ENCODE data around the gene DUOXA1. TPM values are rescaled to one million over a fixed set of nuclear protein-coding genes. Genes with fewer than 3 reads are reported as not detected.
A peak's percentile ranks its signal among the peaks of the same experiment; 100 is the strongest.

Gene DUOXA1
- total RNA-seq, 1 donor = 0.36 TPM

GRCh38 chr15:45122719-45123118 is 7.0 kb downstream of the DUOXA1 start:
- Histone ChIP-seq H3K36me3 (ENCODE audit: insufficient read depth, low read length) (no peaks in the 10 kb centered on the region), H3K4me3 (ENCODE audit: insufficient read depth, low read length) (no peak overlapping the region), H3K27ac (ENCODE audit: low read depth, low read length) (no peak overlapping the region), H3K9me3 (ENCODE audit: low read depth, low read length) (no peaks in the 10 kb centered on the region), H3K79me2 (ENCODE audit: insufficient read depth, low read length) (no peaks in the 10 kb centered on the region), H3K4me1 (ENCODE audit: insufficient read depth, low read length) (peaks cover 12% of the 10 kb centered on the region), H2AFZ (ENCODE audit: low read length) (no peak overlapping the region), H3K27me3 (ENCODE audit: insufficient read depth, low read length) (peaks cover 19% of the 10 kb centered on the region), H3K4me2 (ENCODE audit: insufficient read depth, low read length) (no peak overlapping the region), H4K20me1 (ENCODE audit: insufficient read depth, low read length) (no peaks in the 10 kb centered on the region)
- peak; percentile 46 for DNase-seq (ENCODE audit: insufficient read length, low spot score, missing footprints)
- TF ChIP-seq CTCF (IDR thresholded peaks at IDR 0.05; ENCODE audit: extremely low read depth, low read depth, low read length) = no peak

GRCh38 chr15:45121706-45122417 is 7.8 kb downstream of the DUOXA1 start:
- TF ChIP-seq CTCF (IDR thresholded peaks at IDR 0.05; ENCODE audit: extremely low read depth, low read depth, low read length) = no peak
- Histone ChIP-seq H3K4me2 (ENCODE audit: insufficient read depth, low read length) (peak overlapping the region; percentile 40), H3K27me3 (ENCODE audit: insufficient read depth, low read length) (peaks cover 24% of the 10 kb centered on the region), H3K27ac (ENCODE audit: low read depth, low read length) (peak overlapping the region; percentile 45), H3K9me3 (ENCODE audit: low read depth, low read length) (no peaks in the 10 kb centered on the region), H4K20me1 (ENCODE audit: insufficient read depth, low read length) (no peaks in the 10 kb centered on the region), H3K4me1 (ENCODE audit: insufficient read depth, low read length) (peaks cover 12% of the 10 kb centered on the region), H2AFZ (ENCODE audit: low read length) (peak overlapping the region; percentile 61), H3K79me2 (ENCODE audit: insufficient read depth, low read length) (no peaks in the 10 kb centered on the region), H3K4me3 (ENCODE audit: insufficient read depth, low read length) (peak overlapping the region; percentile 31), H3K36me3 (ENCODE audit: insufficient read depth, low read length) (no peaks in the 10 kb centered on the region)
- peak; percentile 99 for DNase-seq (ENCODE audit: insufficient read length, low spot score, missing footprints)

DNA sequence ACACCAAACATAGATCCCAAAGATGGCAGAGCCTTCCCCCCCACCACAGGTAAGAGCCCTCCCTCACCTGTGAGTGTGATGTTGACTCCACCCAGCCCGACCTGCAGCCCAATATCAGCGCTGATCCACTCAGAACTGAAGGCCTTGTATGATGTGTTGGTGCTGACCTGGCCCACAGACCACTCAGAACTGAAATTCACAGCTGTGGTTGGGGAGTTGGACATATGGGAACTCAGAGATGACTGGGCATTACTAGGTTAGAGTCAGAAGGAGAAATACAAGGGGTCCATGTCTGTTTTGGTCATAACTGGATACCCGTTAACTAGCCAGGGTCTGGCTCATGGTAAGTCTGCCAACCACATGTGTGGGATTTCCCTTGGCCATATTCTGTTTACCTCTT is 8.7 kb downstream of the DUOXA1 start:
- Histone ChIP-seq H2AFZ (ENCODE audit: low read length) (no peak overlapping the region), H3K27ac (ENCODE audit: low read depth, low read length) (no peak overlapping the region), H3K79me2 (ENCODE audit: insufficient read depth, low read length) (no peaks in the 10 kb centered on the region), H3K4me1 (ENCODE audit: insufficient read depth, low read length) (peaks cover 12% of the 10 kb centered on the region), H3K9me3 (ENCODE audit: low read depth, low read length) (no peaks in the 10 kb centered on the region), H4K20me1 (ENCODE audit: insufficient read depth, low read length) (no peaks in the 10 kb centered on the region), H3K4me3 (ENCODE audit: insufficient read depth, low read length) (no peak overlapping the region), H3K36me3 (ENCODE audit: insufficient read depth, low read length) (no peaks in the 10 kb centered on the region), H3K27me3 (ENCODE audit: insufficient read depth, low read length) (peaks cover 28% of the 10 kb centered on the region), H3K4me2 (ENCODE audit: insufficient read depth, low read length) (no peak overlapping the region)
- no peak for TF ChIP-seq CTCF (IDR thresholded peaks at IDR 0.05; ENCODE audit: extremely low read depth, low read depth, low read length)
- no peak for DNase-seq (ENCODE audit: insufficient read length, low spot score, missing footprints)

- H3K9me3 ChIP-seq (ENCODE audit: low read depth, low read length) = no peaks in the 10 kb centered on the region
- DNase-seq (ENCODE audit: insufficient read length, low spot score, missing footprints) = peak; percentile 42
- peaks cover 12% of the 10 kb centered on the region for H3K4me1 ChIP-seq (ENCODE audit: insufficient read depth, low read length)
- H3K4me3 ChIP-seq (ENCODE audit: insufficient read depth, low read length) = no peak overlapping the region
- H3K27me3 ChIP-seq (ENCODE audit: insufficient read depth, low read length) = peaks cover 28% of the 10 kb centered on the region
- no peak for TF ChIP-seq CTCF (IDR thresholded peaks at IDR 0.05; ENCODE audit: extremely low read depth, low read depth, low read length)
- H3K27ac ChIP-seq (ENCODE audit: low read depth, low read length) = no peak overlapping the region
- H2AFZ ChIP-seq (ENCODE audit: low read length) = no peak overlapping the region
- H3K36me3 ChIP-seq (ENCODE audit: insufficient read depth, low read length) = no peaks in the 10 kb centered on the region
- no peaks in the 10 kb centered on the region for H3K79me2 ChIP-seq (ENCODE audit: insufficient read depth, low read length)
- no peaks in the 10 kb centered on the region for H4K20me1 ChIP-seq (ENCODE audit: insufficient read depth, low read length)
- no peak overlapping the region for H3K4me2 ChIP-seq (ENCODE audit: insufficient read depth, low read length)
Observed at GRCh38 chr15:45120081-45120972, 9.4 kb downstream of the DUOXA1 start.
